ENCODE results near the gene GPX4.

The GPX4 gene

GRCh38 chr19:1085053-1085658 lies 18.6 kb upstream of the GPX4 start:
- DNase-seq (ENCODE audit: low read depth, low spot score), result no peak
- in situ Hi-C loops (cut with HindIII; ENCODE audit: low sequenced_read_pairs), result no loop called here
- TF ChIP-seq, protein P1, sequence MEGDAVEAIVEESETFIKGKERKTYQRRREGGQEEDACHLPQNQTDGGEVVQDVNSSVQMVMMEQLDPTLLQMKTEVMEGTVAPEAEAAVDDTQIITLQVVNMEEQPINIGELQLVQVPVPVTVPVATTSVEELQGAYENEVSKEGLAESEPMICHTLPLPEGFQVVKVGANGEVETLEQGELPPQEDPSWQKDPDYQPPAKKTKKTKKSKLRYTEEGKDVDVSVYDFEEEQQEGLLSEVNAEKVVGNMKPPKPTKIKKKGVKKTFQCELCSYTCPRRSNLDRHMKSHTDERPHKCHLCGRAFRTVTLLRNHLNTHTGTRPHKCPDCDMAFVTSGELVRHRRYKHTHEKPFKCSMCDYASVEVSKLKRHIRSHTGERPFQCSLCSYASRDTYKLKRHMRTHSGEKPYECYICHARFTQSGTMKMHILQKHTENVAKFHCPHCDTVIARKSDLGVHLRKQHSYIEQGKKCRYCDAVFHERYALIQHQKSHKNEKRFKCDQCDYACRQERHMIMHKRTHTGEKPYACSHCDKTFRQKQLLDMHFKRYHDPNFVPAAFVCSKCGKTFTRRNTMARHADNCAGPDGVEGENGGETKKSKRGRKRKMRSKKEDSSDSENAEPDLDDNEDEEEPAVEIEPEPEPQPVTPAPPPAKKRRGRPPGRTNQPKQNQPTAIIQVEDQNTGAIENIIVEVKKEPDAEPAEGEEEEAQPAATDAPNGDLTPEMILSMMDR (IDR thresholded peaks at IDR 0.05; ENCODE audit: low read depth, low read length), result no peak
- H3K4me3 ChIP-seq (ENCODE audit: low read depth, low read length), result no peak overlapping the region

DNA sequence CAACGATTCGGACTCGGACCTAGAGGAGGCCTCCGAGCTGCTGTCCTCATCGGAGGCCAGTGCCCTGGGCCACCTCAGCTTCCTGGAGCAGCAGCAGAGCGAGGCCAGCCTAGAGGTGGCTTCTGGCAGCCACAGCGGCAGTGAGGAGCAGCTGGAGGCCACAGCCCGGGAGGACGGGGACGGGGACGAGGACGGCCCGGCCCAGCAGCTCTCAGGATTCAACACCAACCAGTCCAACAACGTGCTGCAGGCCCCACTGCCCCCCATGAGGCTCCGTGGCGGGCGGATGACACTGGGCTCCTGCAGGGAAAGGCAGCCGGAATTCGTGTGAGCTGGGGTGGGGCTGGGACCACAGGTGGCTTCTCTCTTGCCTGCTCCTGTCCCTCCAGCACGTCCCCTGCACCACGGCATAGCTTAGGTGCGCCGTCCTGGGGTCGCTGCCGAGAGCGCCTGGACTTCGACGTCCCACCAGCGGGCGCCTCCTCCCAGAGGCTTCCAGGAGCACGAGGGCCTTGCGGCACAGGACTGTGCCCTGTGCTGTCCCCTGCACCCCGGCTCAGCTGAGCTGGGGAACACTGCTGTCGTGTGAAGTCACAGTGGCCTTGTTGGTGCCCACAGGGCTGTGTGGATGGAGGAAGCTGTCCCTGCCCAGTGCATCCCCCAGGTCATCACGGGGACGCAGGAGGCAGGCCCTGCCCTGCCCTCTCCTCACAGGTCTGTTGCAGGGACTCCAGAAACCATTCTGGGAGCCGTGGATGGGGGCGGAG lies 17.9 kb upstream of the GPX4 start:
- no peak overlapping the region for H3K4me3 ChIP-seq (ENCODE audit: low read depth, low read length)
- TF ChIP-seq, protein P1 (IDR thresholded peaks at IDR 0.05; ENCODE audit: low read depth, low read length), result no peak
- in situ Hi-C loops (cut with HindIII; ENCODE audit: low sequenced_read_pairs), result no loop called here
- DNase-seq (ENCODE audit: low read depth, low spot score), result no peak

- TF ChIP-seq, protein P1 (IDR thresholded peaks at IDR 0.05; ENCODE audit: low read depth, low read length), result no peak
- in situ Hi-C loops (cut with HindIII; ENCODE audit: low sequenced_read_pairs), result no loop called here
- DNase-seq (ENCODE audit: low read depth, low spot score), result no peak
- H3K4me3 ChIP-seq (ENCODE audit: low read depth, low read length), result no peak overlapping the region
These were observed 17.2 kb upstream of the GPX4 start for GRCh38 chr19:1086613-1087012.

DNA sequence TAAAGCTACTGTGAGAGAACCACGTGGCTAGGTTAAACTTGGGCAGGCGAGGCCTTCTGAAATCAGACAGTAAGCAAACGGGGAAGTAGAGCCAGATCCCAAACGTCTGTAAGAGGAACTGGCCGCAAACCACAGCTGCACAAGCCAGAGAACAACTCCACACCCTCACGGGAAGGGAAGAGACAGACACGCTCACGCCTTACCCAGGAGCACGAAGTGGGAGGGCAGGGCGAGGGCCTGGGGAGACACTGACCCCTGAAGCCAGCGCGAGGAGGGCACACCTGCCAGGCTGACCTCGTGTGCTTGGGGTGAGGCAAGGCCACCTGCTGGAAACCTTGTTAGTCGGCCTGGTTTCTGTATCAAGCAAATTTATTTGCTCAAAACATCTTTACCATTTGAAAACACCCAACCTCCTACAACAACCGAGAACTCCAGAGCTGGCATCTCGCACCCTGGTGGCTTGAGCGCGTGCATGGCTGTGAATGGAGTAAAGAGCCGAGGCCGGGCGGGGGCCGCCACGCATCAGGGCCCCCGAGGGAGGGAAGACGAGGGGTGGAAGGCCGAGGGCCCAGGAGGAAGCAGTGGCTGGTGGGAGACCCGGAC lies 15.9 kb upstream of the GPX4 start:
- H3K4me3 ChIP-seq (ENCODE audit: low read depth, low read length), result no peak overlapping the region
- TF ChIP-seq, protein P1 (IDR thresholded peaks at IDR 0.05; ENCODE audit: low read depth, low read length), result no peak
- no peak for DNase-seq (ENCODE audit: low read depth, low spot score)
- in situ Hi-C loops (cut with HindIII; ENCODE audit: low sequenced_read_pairs), result no loop called here

DNA sequence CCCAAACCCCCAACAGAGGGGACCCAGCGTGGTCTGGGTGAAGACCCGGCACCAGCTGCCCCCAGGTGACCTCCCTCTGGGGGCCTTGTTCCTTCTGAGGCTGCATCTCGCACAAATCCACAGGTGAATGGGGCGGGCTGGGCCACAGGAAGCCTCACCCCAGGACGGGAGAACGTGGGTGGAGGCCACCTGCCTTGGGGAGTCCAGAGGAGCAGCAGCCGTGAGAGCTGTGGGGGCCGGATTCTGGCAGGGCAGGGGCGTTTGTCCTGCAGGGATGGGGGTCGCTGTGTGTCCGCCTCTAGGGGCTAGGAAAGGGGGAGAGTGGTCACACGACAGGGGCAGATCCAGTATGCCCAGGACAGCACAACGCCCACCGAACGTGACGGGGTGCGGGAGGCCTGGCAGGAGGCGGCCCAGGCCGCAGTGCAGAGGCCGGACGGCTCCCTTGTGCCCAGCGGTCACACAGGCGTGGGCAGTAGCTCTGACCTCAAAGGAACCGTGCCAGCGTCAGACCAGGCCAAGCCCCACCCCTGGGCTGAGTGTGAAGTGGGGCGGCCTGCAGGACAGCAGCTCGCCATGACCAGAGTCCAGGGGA lies 15.3 kb upstream of the GPX4 start:
- in situ Hi-C loops (cut with HindIII; ENCODE audit: low sequenced_read_pairs), result no loop called here
- no peak overlapping the region for H3K4me3 ChIP-seq (ENCODE audit: low read depth, low read length)
- DNase-seq (ENCODE audit: low read depth, low spot score), result no peak
- TF ChIP-seq, protein P1 (IDR thresholded peaks at IDR 0.05; ENCODE audit: low read depth, low read length), result no peak

DNA sequence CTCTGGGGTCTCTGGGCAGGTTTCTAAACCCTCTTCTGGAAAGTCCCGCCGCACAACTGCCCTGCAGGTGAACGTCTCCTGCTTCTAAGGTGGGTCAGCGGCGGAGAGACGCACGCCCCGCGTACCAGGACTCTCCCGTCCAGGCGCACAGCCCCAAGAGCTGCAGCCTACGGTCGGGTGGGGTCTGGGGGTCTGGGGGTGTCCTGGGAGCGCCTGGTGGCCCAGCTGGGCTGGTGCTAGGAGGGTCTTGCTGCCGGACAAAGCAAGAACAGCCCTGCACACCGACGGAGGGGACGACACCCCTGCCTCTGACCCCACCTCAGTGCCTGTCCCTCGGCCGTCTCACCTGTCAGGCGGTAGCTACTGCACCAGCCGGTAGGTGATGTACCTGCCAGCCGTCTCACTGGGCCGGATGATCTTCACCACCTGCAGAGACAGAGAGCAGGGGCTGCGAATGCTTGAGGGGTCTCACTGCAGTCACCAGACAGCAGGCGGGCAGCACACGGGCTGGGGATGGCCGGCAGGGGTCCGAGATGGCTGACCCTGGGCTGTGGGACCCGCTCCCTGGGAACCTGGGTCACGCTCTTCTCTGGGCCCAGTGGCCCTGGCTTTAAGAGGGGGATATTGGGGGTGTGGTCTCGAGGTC lies 14.5 kb upstream of the GPX4 start:
- no peak for DNase-seq (ENCODE audit: low read depth, low spot score)
- H3K4me3 ChIP-seq (ENCODE audit: low read depth, low read length), result no peak overlapping the region
- in situ Hi-C loops (cut with HindIII; ENCODE audit: low sequenced_read_pairs), result no loop called here
- TF ChIP-seq, protein P1 (IDR thresholded peaks at IDR 0.05; ENCODE audit: low read depth, low read length), result no peak
